ENCODE measurements around the gene IGFBP6. TPM values are rescaled to one million over a fixed set of nuclear protein-coding genes. Genes with fewer than 3 reads are reported as not detected.

Gene IGFBP6
- total RNA-seq, 1 donor from 2014 or later, result 0.72 TPM

- TF ChIP-seq CTCF (conservative IDR thresholded peaks at IDR 0.05), result no peak
- H3K4me1 Mint-ChIP-seq, result no peaks in the 10 kb centered on the region
- no peak for DNase-seq (ENCODE audit: low read depth, low spot score)
- no peak overlapping the region for H3K4me3 Mint-ChIP-seq
- peaks cover 3% of the 10 kb centered on the region for H3K27me3 Mint-ChIP-seq (ENCODE audit: low read depth)
- H3K9me3 Mint-ChIP-seq, result peaks cover 3% of the 10 kb centered on the region
- no peaks in the 10 kb centered on the region for H3K36me3 Mint-ChIP-seq (ENCODE audit: low read depth)
- H3K27ac Mint-ChIP-seq (ENCODE audit: unreplicated experiment), result no peak overlapping the region
Observed at GRCh38 chr12:53123578-53124351, 26.3 kb downstream of the IGFBP6 start.

- H3K27me3 Mint-ChIP-seq (ENCODE audit: low read depth), result peaks cover 7% of the 10 kb centered on the region
- no peaks in the 10 kb centered on the region for H3K4me1 Mint-ChIP-seq
- no peaks in the 10 kb centered on the region for H3K36me3 Mint-ChIP-seq (ENCODE audit: low read depth)
- H3K27ac Mint-ChIP-seq (ENCODE audit: unreplicated experiment), result no peak overlapping the region
- no peak for TF ChIP-seq CTCF (conservative IDR thresholded peaks at IDR 0.05)
- no peak overlapping the region for H3K4me3 Mint-ChIP-seq
- DNase-seq (ENCODE audit: low read depth, low spot score), result no peak
- H3K9me3 Mint-ChIP-seq, result peaks cover 3% of the 10 kb centered on the region
Observed at GRCh38 chr12:53124352-53124723, 26.9 kb downstream of the IGFBP6 start.

- no peak overlapping the region for H3K27ac Mint-ChIP-seq (ENCODE audit: unreplicated experiment)
- no peak overlapping the region for H3K4me3 Mint-ChIP-seq
- peaks cover 7% of the 10 kb centered on the region for H3K27me3 Mint-ChIP-seq (ENCODE audit: low read depth)
- H3K36me3 Mint-ChIP-seq (ENCODE audit: low read depth), result no peaks in the 10 kb centered on the region
- DNase-seq (ENCODE audit: low read depth, low spot score), result no peak
- no peak for TF ChIP-seq CTCF (conservative IDR thresholded peaks at IDR 0.05)
- H3K4me1 Mint-ChIP-seq, result no peaks in the 10 kb centered on the region
- peaks cover 3% of the 10 kb centered on the region for H3K9me3 Mint-ChIP-seq
Observed at GRCh38 chr12:53127169-53127568, 29.7 kb downstream of the IGFBP6 start.

- Mint-ChIP-seq H3K4me3 (no peak overlapping the region), H3K27me3 (ENCODE audit: low read depth) (peaks cover 7% of the 10 kb centered on the region), H3K9me3 (peaks cover 3% of the 10 kb centered on the region), H3K4me1 (no peaks in the 10 kb centered on the region), H3K27ac (ENCODE audit: unreplicated experiment) (no peak overlapping the region), H3K36me3 (ENCODE audit: low read depth) (no peaks in the 10 kb centered on the region)
- TF ChIP-seq CTCF (conservative IDR thresholded peaks at IDR 0.05), result no peak
- no peak for DNase-seq (ENCODE audit: low read depth, low spot score)
Observed at GRCh38 chr12:53128780-53129569, 31.5 kb downstream of the IGFBP6 start.

GRCh38 chr12:53131844-53132243 lies 34.4 kb downstream of the IGFBP6 start:
- Mint-ChIP-seq H3K4me3 (no peak overlapping the region), H3K9me3 (no peaks in the 10 kb centered on the region), H3K4me1 (no peaks in the 10 kb centered on the region), H3K36me3 (ENCODE audit: low read depth) (no peaks in the 10 kb centered on the region), H3K27me3 (ENCODE audit: low read depth) (peaks cover 7% of the 10 kb centered on the region), H3K27ac (ENCODE audit: unreplicated experiment) (no peak overlapping the region)
- no peak for TF ChIP-seq CTCF (conservative IDR thresholded peaks at IDR 0.05)
- DNase-seq (ENCODE audit: low read depth, low spot score), result no peak

Measured in neural crest cell (in vitro differentiated cells).